PC-3 (cell line): Measurements from ENCODE around the gene LIMS1. TPM values are rescaled to one million over a fixed set of nuclear protein-coding genes. Genes with fewer than 3 reads are reported as not detected.

ENCODE experiments used
- ATAC-seq: fragments of 200-7000 bp; cut with Tn5 transposase; 2 replicates; pipeline ENCODE4 v1.9.1; 2020; ENCODE audit warnings: mild to moderate bottlenecking, moderate library complexity
- BruUV-seq: library from RNA; stranded (reverse); fragments of 400-500 nt; replicated peaks from 2 replicates; lab custom pipeline; 2021; lab: Mats Ljungman, UMichigan
- CTCF ChIA-PET: fragments of 300-600 bp; sonication (Branson Sonifier 250); formaldehyde crosslinking; loops from one replicate; lab custom pipeline; 2022; ENCODE audit warnings: antibody characterized with exemption; lab: Charles Lee
- POLR2A ChIA-PET: fragments of 300-600 bp; sonication (Branson Sonifier 250); formaldehyde crosslinking; loops from one replicate; lab custom pipeline; 2022; ENCODE audit warnings: antibody characterized with exemption; ENCODE audit not compliant: unreplicated experiment; lab: Charles Lee
- DNase-seq: peaks from one replicate; pipeline ENCODE4 v3.0.0-alpha.2; 2015
- H2AFZ ChIP-seq: fragments of 300-600 bp; sonication (generic); 2 replicates; pipeline ENCODE4 v1.6.0; 2016; ENCODE audit warnings: antibody characterized with exemption, low read length
- H3F3A ChIP-seq: fragments of 300-600 bp; sonication (generic); one replicate; pipeline ENCODE4 v1.6.0; 2017; ENCODE audit warnings: antibody characterized with exemption, low read length, control low read depth, mild to moderate bottlenecking; ENCODE audit not compliant: unreplicated experiment
- H3K27ac ChIP-seq: fragments of 300-600 bp; sonication (generic); 2 replicates; pipeline ENCODE4 v1.5.1; 2016; ENCODE audit warnings: mild to moderate bottlenecking, low read length
- H3K27me3 ChIP-seq: fragments of 300-600 bp; sonication (generic); 2 replicates; pipeline ENCODE4 v1.6.1; 2016; ENCODE audit warnings: low read length, mixed read lengths
- H3K36me3 ChIP-seq: fragments of 300-600 bp; sonication (generic); 2 replicates; pipeline ENCODE4 v1.6.1; 2016; ENCODE audit warnings: low read depth, mixed run types, low read length, mixed read lengths
- H3K4me1 ChIP-seq: fragments of 300-600 bp; sonication (generic); 2 replicates; pipeline ENCODE4 v1.5.1; 2016; ENCODE audit warnings: low read length; ENCODE audit not compliant: insufficient read depth
- H3K4me2 ChIP-seq: fragments of 300-600 bp; sonication (generic); 2 replicates; pipeline ENCODE4 v1.6.0; 2016; ENCODE audit warnings: low read length
- H3K4me3 ChIP-seq: fragments of 300-600 bp; sonication (generic); 2 replicates; pipeline ENCODE4 v1.5.1; 2016; ENCODE audit warnings: mild to moderate bottlenecking, low read length, mixed read lengths
- H3K79me2 ChIP-seq: fragments of 300-600 bp; sonication (generic); 2 replicates; pipeline ENCODE4 v1.6.1; 2017; ENCODE audit warnings: low read length, mixed read lengths
- H3K9ac ChIP-seq: fragments of 300-600 bp; sonication (generic); 2 replicates; pipeline ENCODE4 v1.6.0; 2016; ENCODE audit warnings: mild to moderate bottlenecking, low read length
- H3K9me2 ChIP-seq: fragments of 300-600 bp; sonication (generic); replicated peaks from 2 replicates; pipeline ENCODE4 v1.6.1; 2016; ENCODE audit warnings: mixed run types, low read length, mixed read lengths
- H3K9me3 ChIP-seq: fragments of 300-600 bp; sonication (generic); 2 replicates; pipeline ENCODE4 v1.6.1; 2016; ENCODE audit warnings: low read length, mixed read lengths
- H4K20me1 ChIP-seq: fragments of 300-600 bp; sonication (generic); 2 replicates; pipeline ENCODE4 v1.6.1; 2016; ENCODE audit warnings: low read length, mixed read lengths
- CTCF ChIP-seq: fragments of 300-600 bp; sonication (generic); conservative IDR thresholded peaks from 2 replicates; pipeline ENCODE4 v1.5.1; 2017; ENCODE audit warnings: antibody characterized with exemption, low read depth, mild to moderate bottlenecking, low read length
- EZH2 ChIP-seq: fragments of 300-600 bp; sonication (generic); IDR thresholded peaks from one replicate; pipeline ENCODE4 v1.6.1; 2017; ENCODE audit warnings: antibody characterized with exemption, mild to moderate bottlenecking, low read length; ENCODE audit not compliant: unreplicated experiment
- EZH2phosphoT487 ChIP-seq: fragments of 300-600 bp; sonication (generic); IDR thresholded peaks from 2 replicates; pipeline ENCODE4 v1.6.1; 2018; ENCODE audit warnings: mild to moderate bottlenecking, antibody characterized with exemption, low read length, borderline replicate concordance
- intact Hi-C: fragments of 100-400 bp; cut with micrococcal nuclease; formaldehyde crosslinking; loops from 2 replicates; pipeline ENCODE4 v1.9.0; 2023
- total RNA-seq: library from RNA; depleted of rRNA; stranded (reverse); fragments of >200 nt; gene quantifications from 2 replicates; pipeline ENCODE4 v1.2.3, GENCODE V29; 2014

LIMS1 gene
- total RNA-seq, 1 experiment from 2014 or later = 58.9 TPM

- DNase-seq = no peak
- no peak for TF ChIP-seq EZH2phosphoT487
- no peak for TF ChIP-seq CTCF
- TF ChIP-seq EZH2 = no peak
- no TSS peak for BruUV-seq
- H3F3A ChIP-seq = no peaks in the 10 kb centered on the region
- H3K27me3 ChIP-seq = no peaks in the 10 kb centered on the region
- H3K36me3 ChIP-seq = no peaks in the 10 kb centered on the region
- no peaks in the 10 kb centered on the region for H3K9me2 ChIP-seq
- no peak overlapping the region for H3K4me2 ChIP-seq
- no peak overlapping the region for H3K27ac ChIP-seq
- ChIA-PET POLR2A (no interaction called here), CTCF (no interaction called here)
- H3K4me1 ChIP-seq = peaks cover 22% of the 10 kb centered on the region
- peaks cover 24% of the 10 kb centered on the region for H4K20me1 ChIP-seq
- no peaks in the 10 kb centered on the region for H3K9me3 ChIP-seq
- no peak overlapping the region for H3K9ac ChIP-seq
- H2AFZ ChIP-seq = no peak overlapping the region
- H3K79me2 ChIP-seq = peaks cover 84% of the 10 kb centered on the region
- no peak overlapping the region for H3K4me3 ChIP-seq
- intact Hi-C loops = no loop called here
- ATAC-seq = no peak
Observed at GRCh38 chr2:108541451-108541850, 7.2 kb downstream of the LIMS1 start.

GRCh38 chr2:108542071-108542470, 7.8 kb downstream of the LIMS1 start:
- H3K9me2 ChIP-seq = no peaks in the 10 kb centered on the region
- peaks cover 18% of the 10 kb centered on the region for H4K20me1 ChIP-seq
- DNase-seq (no peak), ATAC-seq (no peak)
- H3K27me3 ChIP-seq = no peaks in the 10 kb centered on the region
- BruUV-seq = no TSS peak
- no peak overlapping the region for H3K4me3 ChIP-seq
- no peak overlapping the region for H2AFZ ChIP-seq
- H3K4me2 ChIP-seq = no peak overlapping the region
- peaks cover 84% of the 10 kb centered on the region for H3K79me2 ChIP-seq
- H3F3A ChIP-seq = no peaks in the 10 kb centered on the region
- H3K9me3 ChIP-seq = no peaks in the 10 kb centered on the region
- intact Hi-C loops = no loop called here
- ChIA-PET POLR2A (interaction anchor here (0.6 kb wide), 1 partner anchor 191 kb away, joined by 4 read pairs; no protein-coding TSS in a partner anchor), CTCF (no interaction called here)
- no peak overlapping the region for H3K27ac ChIP-seq
- peaks cover 16% of the 10 kb centered on the region for H3K4me1 ChIP-seq
- no peak overlapping the region for H3K9ac ChIP-seq
- no peaks in the 10 kb centered on the region for H3K36me3 ChIP-seq
- no peak for TF ChIP-seq EZH2
- TF ChIP-seq CTCF = no peak
- TF ChIP-seq EZH2phosphoT487 = no peak

- intact Hi-C loops = no loop called here
- no peaks in the 10 kb centered on the region for H3K4me1 ChIP-seq
- H3K9me3 ChIP-seq = no peaks in the 10 kb centered on the region
- H3F3A ChIP-seq = no peaks in the 10 kb centered on the region
- DNase-seq (no peak), ATAC-seq (no peak)
- H2AFZ ChIP-seq = no peak overlapping the region
- H4K20me1 ChIP-seq = no peaks in the 10 kb centered on the region
- CTCF ChIA-PET = no interaction called here
- H3K36me3 ChIP-seq = no peaks in the 10 kb centered on the region
- POLR2A ChIA-PET = no interaction called here
- no peaks in the 10 kb centered on the region for H3K27me3 ChIP-seq
- no peak overlapping the region for H3K4me2 ChIP-seq
- no peak overlapping the region for H3K27ac ChIP-seq
- no peak overlapping the region for H3K4me3 ChIP-seq
- H3K79me2 ChIP-seq = peaks cover 61% of the 10 kb centered on the region
- BruUV-seq = no TSS peak
- no peak overlapping the region for H3K9ac ChIP-seq
- no peaks in the 10 kb centered on the region for H3K9me2 ChIP-seq
- no peak for TF ChIP-seq EZH2phosphoT487
- TF ChIP-seq CTCF = no peak
- no peak for TF ChIP-seq EZH2
Observed at GRCh38 chr2:108547606-108548005, 13.3 kb downstream of the LIMS1 start.
